Activated CD8-positive, alpha-beta memory T cell treated with anti-CD3 and anti-CD28 coated beads for 1 hour (primary cell): Measurements from ENCODE around the gene CEP112.
"Not testable (repeated sequence)": the region's sequence is repeated elsewhere in the genome, so short reads cannot be mapped to it uniquely, and the experiment has no call there.

Experiments used
- DNase-seq, 2 donors: peaks; one replicate each; pipeline ENCODE4 v3.0.0-alpha.2; 2020; ENCODE audit warnings: low read depth in 1 of 2; ENCODE audit errors: extremely low read depth in 1 of 2

Gene CEP112

GRCh38 chr17:65848751-65849150 lies 343.2 kb downstream of the CEP112 start:
- no peak for DNase-seq

- DNase-seq: no peak
Measured at GRCh38 chr17:65841089-65841488, 350.8 kb downstream of the CEP112 start.

- not testable (repeated sequence) for DNase-seq
Measured at GRCh38 chr17:65837232-65837631, 354.7 kb downstream of the CEP112 start.

GRCh38 chr17:65833214-65833613 lies 358.7 kb downstream of the CEP112 start:
- DNase-seq: no peak

GRCh38 chr17:65830356-65830755 lies 361.6 kb downstream of the CEP112 start:
- DNase-seq: no peak

- DNase-seq: not testable (repeated sequence)
Measured at GRCh38 chr17:65826577-65826976, 365.4 kb downstream of the CEP112 start.

- DNase-seq: no peak
Measured at GRCh38 chr17:65824901-65825300, 367.0 kb downstream of the CEP112 start.

- DNase-seq: no peak
Measured at GRCh38 chr17:65823713-65824112, 368.2 kb downstream of the CEP112 start.

- DNase-seq: no peak
Measured at GRCh38 chr17:65820811-65821210, 371.1 kb downstream of the CEP112 start.

GRCh38 chr17:65820306-65820705 lies 371.6 kb downstream of the CEP112 start:
- DNase-seq: no peak

GRCh38 chr17:65819810-65820209 lies 372.1 kb downstream of the CEP112 start:
- DNase-seq: no peak

GRCh38 chr17:65817951-65818350 lies 374.0 kb downstream of the CEP112 start:
- DNase-seq: no peak

GRCh38 chr17:65814418-65814817 lies 377.5 kb downstream of the CEP112 start:
- no peak for DNase-seq

GRCh38 chr17:65813306-65813705 lies 378.6 kb downstream of the CEP112 start:
- no peak for DNase-seq

GRCh38 chr17:65811043-65811442 lies 380.9 kb downstream of the CEP112 start:
- no peak for DNase-seq

GRCh38 chr17:65809366-65809765 lies 382.6 kb downstream of the CEP112 start:
- no peak for DNase-seq

- not testable (repeated sequence) for DNase-seq
Measured at GRCh38 chr17:65808566-65808965, 383.4 kb downstream of the CEP112 start.

- no peak for DNase-seq
Measured at GRCh38 chr17:65807361-65807760, 384.6 kb downstream of the CEP112 start.

- no peak for DNase-seq
Measured at GRCh38 chr17:65801513-65801912, 390.4 kb downstream of the CEP112 start.

- DNase-seq: no peak
Measured at GRCh38 chr17:65800655-65801054, 391.3 kb downstream of the CEP112 start.

GRCh38 chr17:65799869-65800268 lies 392.1 kb downstream of the CEP112 start:
- no peak for DNase-seq

GRCh38 chr17:65799454-65799853 lies 392.5 kb downstream of the CEP112 start:
- DNase-seq: no peak

GRCh38 chr17:65797809-65798208 lies 394.1 kb downstream of the CEP112 start:
- no peak for DNase-seq

GRCh38 chr17:65797101-65797500 lies 394.8 kb downstream of the CEP112 start:
- no peak for DNase-seq
